ENCODE measurements around the gene TSPAN14. TPM values are rescaled to one million over a fixed set of nuclear protein-coding genes. Genes with fewer than 3 reads are reported as not detected.

TSPAN14 gene
- total RNA-seq, 4 donors from 2014 or later: 17.9 to 50.5 (median 38.4) TPM

- WGBS: 87% methylated on average over 15 of the region's 15 CpGs
- TF ChIP-seq POLR2AphosphoS5 (IDR thresholded peaks at IDR 0.05) (no peak), EP300 (IDR thresholded peaks at IDR 0.05) (no peak), CTCF (IDR thresholded peaks at IDR 0.05) (no peak), POLR2A (IDR thresholded peaks at IDR 0.05; ENCODE audit: low read depth) (no peak)
- DNase-seq (ENCODE audit: extremely low spot score): peak; percentile 81
- Histone ChIP-seq H3K27me3 (peaks cover 0 to 3% (median 0%) of the 10 kb centered on the region in 4 donors), H3K36me3 (no peaks in the 10 kb centered on the region), H3K9me3 (no peaks in the 10 kb centered on the region), H3K4me1 (no peaks in the 10 kb centered on the region), H3K4me3 (no peak overlapping the region), H3K27ac (replicated peaks in 1 of 4) (no peak overlapping the region)
- intact Hi-C loops (cut with DNase I): no loop called here
Measured at GRCh38 chr10:80569131-80569895, 115.2 kb downstream of the TSPAN14 start.

- TF ChIP-seq POLR2A (IDR thresholded peaks at IDR 0.05; ENCODE audit: low read depth): no peak
- TF ChIP-seq POLR2AphosphoS5 (IDR thresholded peaks at IDR 0.05): no peak
- no peak for TF ChIP-seq EP300 (IDR thresholded peaks at IDR 0.05)
- TF ChIP-seq CTCF (IDR thresholded peaks at IDR 0.05): no peak
- Histone ChIP-seq H3K36me3 (no peaks in the 10 kb centered on the region), H3K9me3 (peaks cover 0 to 1% (median 0%) of the 10 kb centered on the region in 4 donors), H3K27ac (replicated peaks in 1 of 4) (no peak overlapping the region), H3K4me1 (no peaks in the 10 kb centered on the region), H3K4me3 (no peak overlapping the region), H3K27me3 (peaks cover 0 to 2% (median 0%) of the 10 kb centered on the region in 4 donors)
- 93% methylated on average over 9 of the region's 9 CpGs for WGBS
- DNase-seq (ENCODE audit: extremely low spot score): peak; percentile 72
- intact Hi-C loops (cut with DNase I): no loop called here
Measured at GRCh38 chr10:80571352-80571751, 117.2 kb downstream of the TSPAN14 start.

- intact Hi-C loops (cut with DNase I): no loop called here
Measured at GRCh38 chr10:80579181-80579763, 125.2 kb downstream of the TSPAN14 start.

GRCh38 chr10:80579849-80580637 is 125.9 kb downstream of the TSPAN14 start:
- intact Hi-C loops (cut with DNase I): no loop called here
- Histone ChIP-seq H3K4me1 (no peaks in the 10 kb centered on the region), H3K27me3 (no peaks in the 10 kb centered on the region), H3K36me3 (no peaks in the 10 kb centered on the region), H3K4me3 (no peak overlapping the region), H3K9me3 (peaks cover 0 to 10% (median 7%) of the 10 kb centered on the region in 4 donors), H3K27ac (replicated peaks in 1 of 4) (no peak overlapping the region)
- WGBS: 75% methylated on average over 5 of the region's 5 CpGs
- peak; percentile 68 for DNase-seq (ENCODE audit: extremely low spot score)
- no peak for TF ChIP-seq EP300 (IDR thresholded peaks at IDR 0.05)
- TF ChIP-seq POLR2AphosphoS5 (IDR thresholded peaks at IDR 0.05): no peak
- no peak for TF ChIP-seq CTCF (IDR thresholded peaks at IDR 0.05)
- TF ChIP-seq POLR2A (IDR thresholded peaks at IDR 0.05; ENCODE audit: low read depth): no peak

More at GRCh38 chr10:80579181-80579763, 125.2 kb downstream of the TSPAN14 start:
- Histone ChIP-seq H3K4me3 (no peak overlapping the region), H3K27me3 (no peaks in the 10 kb centered on the region), H3K4me1 (no peaks in the 10 kb centered on the region), H3K9me3 (peaks cover 0 to 10% (median 7%) of the 10 kb centered on the region in 4 donors), H3K27ac (replicated peaks in 1 of 4) (no peak overlapping the region), H3K36me3 (no peaks in the 10 kb centered on the region)
- TF ChIP-seq CTCF (IDR thresholded peaks at IDR 0.05): no peak
- TF ChIP-seq POLR2AphosphoS5 (IDR thresholded peaks at IDR 0.05): no peak
- no peak for TF ChIP-seq EP300 (IDR thresholded peaks at IDR 0.05)
- TF ChIP-seq POLR2A (IDR thresholded peaks at IDR 0.05; ENCODE audit: low read depth): no peak
- WGBS: 41% methylated on average over 5 of the region's 5 CpGs
- no peak for DNase-seq (ENCODE audit: extremely low spot score)

Data from esophagus muscularis mucosa (tissue), 4 donors.